GM19238 (cell line): ENCODE measurements around the gene VPS13A.

Experiments used
- DNase-seq: peaks from one replicate; pipeline ENCODE4 v3.0.0; 2011; ENCODE audit warnings: low spot score; ENCODE audit not compliant: insufficient read length

VPS13A gene

GRCh38 chr9:77457916-77458592 is 280.7 kb downstream of the VPS13A start:
- DNase-seq: peak; percentile 63

GRCh38 chr9:77460938-77461337 is 283.6 kb downstream of the VPS13A start:
- DNase-seq: no peak

- no peak for DNase-seq
These were observed 284.7 kb downstream of the VPS13A start for GRCh38 chr9:77462066-77462465.

- DNase-seq: no peak
These were observed 285.8 kb downstream of the VPS13A start for GRCh38 chr9:77463151-77463550.

GRCh38 chr9:77464661-77465060 is 287.3 kb downstream of the VPS13A start:
- DNase-seq: no peak

- DNase-seq: no peak
These were observed 292.3 kb downstream of the VPS13A start for GRCh38 chr9:77469515-77470231.
